Measurements from ENCODE around the gene CAMSAP1.

The CAMSAP1 gene

DNA sequence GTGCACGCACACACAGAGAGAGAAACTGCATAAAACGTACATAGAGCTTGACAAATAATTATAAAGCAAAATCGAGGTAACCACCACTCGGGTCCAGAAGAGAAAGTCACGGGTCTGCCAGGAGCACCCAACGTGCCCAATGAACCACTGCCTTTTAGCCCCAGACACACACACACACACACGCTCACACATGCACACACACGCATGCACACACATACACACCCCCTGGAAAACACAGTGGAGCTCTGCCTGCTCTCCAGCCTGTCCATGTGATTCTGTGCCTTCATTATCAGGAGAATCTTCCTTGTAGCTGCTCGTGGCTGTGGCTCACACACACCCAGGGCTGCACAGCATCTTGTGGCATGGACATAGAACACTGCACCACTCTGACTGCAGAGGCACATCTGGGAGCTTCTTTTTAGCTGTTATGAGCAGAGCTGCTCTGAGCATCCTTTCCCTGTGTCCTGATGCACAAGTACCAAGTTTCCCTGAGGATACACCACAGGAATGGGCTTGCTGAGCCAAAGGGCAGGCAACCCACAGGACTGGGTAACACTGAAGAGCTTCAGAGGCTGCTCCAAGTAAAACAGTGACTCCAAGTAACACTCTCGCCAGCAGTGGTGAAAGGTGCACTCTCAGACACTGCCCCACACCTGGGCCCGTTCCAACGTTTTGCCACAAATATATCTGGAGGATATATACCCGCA lies 58.9 kb downstream of the CAMSAP1 start:
- DNase-seq (ENCODE audit: low spot score) = no peak
- TF ChIP-seq CTCF (conservative IDR thresholded peaks at IDR 0.05; ENCODE audit: low read depth) = no peak
- CTCF ChIA-PET = interaction anchor here (1.1 to 2.1 kb wide), 2 partner anchors 15 to 61 kb away, joined by 3 to 8 read pairs; no protein-coding TSS in a partner anchor
- POLR2A ChIA-PET (ENCODE audit: low non-redundant PET) = no interaction called here
- peak overlapping the region; percentile 35 for H3K27ac ChIP-seq

DNA sequence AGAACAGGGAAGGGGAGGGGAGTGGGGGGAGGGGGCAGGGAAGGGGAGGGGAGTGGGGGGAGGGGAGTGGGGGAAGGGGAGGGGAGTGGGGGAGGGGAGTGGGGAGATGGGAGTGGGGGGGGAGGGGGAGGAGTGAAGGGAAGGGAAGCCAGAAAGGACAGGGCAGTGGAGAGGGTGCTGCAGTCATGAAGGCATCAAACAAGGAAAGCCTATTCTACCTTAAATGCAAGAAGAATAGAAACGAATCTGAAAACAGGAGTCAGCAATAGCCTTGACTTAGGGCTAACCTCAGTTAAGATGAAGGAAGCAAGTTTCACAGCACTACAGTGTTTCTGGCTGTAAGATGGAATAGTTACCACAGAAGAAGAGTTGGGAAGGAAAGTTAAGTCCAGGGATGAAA lies 59.5 kb downstream of the CAMSAP1 start:
- no peak for TF ChIP-seq CTCF (conservative IDR thresholded peaks at IDR 0.05; ENCODE audit: low read depth)
- no peak overlapping the region for H3K27ac ChIP-seq
- POLR2A ChIA-PET (ENCODE audit: low non-redundant PET) = no interaction called here
- CTCF ChIA-PET = interaction anchor here (1.1 to 2.1 kb wide), 2 partner anchors 16 to 61 kb away, joined by 3 to 8 read pairs; no protein-coding TSS in a partner anchor
- DNase-seq (ENCODE audit: low spot score) = no peak

GRCh38 chr9:135840539-135840938 lies 66.8 kb downstream of the CAMSAP1 start:
- DNase-seq (ENCODE audit: low spot score) = no peak
- POLR2A ChIA-PET (ENCODE audit: low non-redundant PET) = no interaction called here
- CTCF ChIA-PET = interaction anchor here (0.6 kb wide), 1 partner anchor 82 kb away, joined by 3 read pairs; no protein-coding TSS in a partner anchor
- no peak for TF ChIP-seq CTCF (conservative IDR thresholded peaks at IDR 0.05; ENCODE audit: low read depth)
- no peak overlapping the region for H3K27ac ChIP-seq

- ChIA-PET CTCF (no interaction called here), POLR2A (ENCODE audit: low non-redundant PET) (no interaction called here)
- DNase-seq (ENCODE audit: low spot score) = no peak
- TF ChIP-seq CTCF (conservative IDR thresholded peaks at IDR 0.05; ENCODE audit: low read depth) = no peak
- no peak overlapping the region for H3K27ac ChIP-seq
Observed at GRCh38 chr9:135840107-135840506, 67.2 kb downstream of the CAMSAP1 start.

- POLR2A ChIA-PET (ENCODE audit: low non-redundant PET) = no interaction called here
- DNase-seq (ENCODE audit: low spot score) = no peak
- CTCF ChIA-PET = no interaction called here
- no peak overlapping the region for H3K27ac ChIP-seq
- TF ChIP-seq CTCF (conservative IDR thresholded peaks at IDR 0.05; ENCODE audit: low read depth) = no peak
Observed at GRCh38 chr9:135839516-135839915, 67.8 kb downstream of the CAMSAP1 start.

- no peak for DNase-seq (ENCODE audit: low spot score)
- ChIA-PET CTCF (no interaction called here), POLR2A (ENCODE audit: low non-redundant PET) (no interaction called here)
- no peak overlapping the region for H3K27ac ChIP-seq
- TF ChIP-seq CTCF (conservative IDR thresholded peaks at IDR 0.05; ENCODE audit: low read depth) = no peak
Observed at GRCh38 chr9:135835131-135835530, 72.2 kb downstream of the CAMSAP1 start.
